ENCODE results near the gene MRFAP1.

Gene MRFAP1

GRCh38 chr4:6595897-6596537, 44.5 kb upstream of the MRFAP1 start:
- ChIA-PET CTCF (no interaction called here), POLR2A (no interaction called here)
- no peak overlapping the region for H3K4me3 ChIP-seq (ENCODE audit: low read depth, low read length)
- no peak for TF ChIP-seq CTCF (IDR thresholded peaks at IDR 0.05; ENCODE audit: insufficient read depth, low read length, missing control alignments)
- no peak for DNase-seq (ENCODE audit: low read depth, low spot score)

GRCh38 chr4:6596948-6597347, 43.5 kb upstream of the MRFAP1 start:
- ChIA-PET POLR2A (no interaction called here), CTCF (no interaction called here)
- no peak for DNase-seq (ENCODE audit: low read depth, low spot score)

GRCh38 chr4:6598127-6598526, 42.4 kb upstream of the MRFAP1 start:
- ChIA-PET POLR2A (interaction anchor here (0.6 kb wide), 1 partner anchor 35 kb away, joined by 3 read pairs; no protein-coding TSS in a partner anchor), CTCF (interaction anchor here (0.6 kb wide), 1 partner anchor 9 kb away, joined by 3 read pairs; no protein-coding TSS in a partner anchor)
- DNase-seq (ENCODE audit: low read depth, low spot score), result no peak
- no peak overlapping the region for H3K4me3 ChIP-seq (ENCODE audit: low read depth, low read length)
- TF ChIP-seq CTCF (IDR thresholded peaks at IDR 0.05; ENCODE audit: insufficient read depth, low read length, missing control alignments), result no peak

More at GRCh38 chr4:6596948-6597347, 43.5 kb upstream of the MRFAP1 start:
- TF ChIP-seq CTCF (IDR thresholded peaks at IDR 0.05; ENCODE audit: insufficient read depth, low read length, missing control alignments), result no peak
- no peak overlapping the region for H3K4me3 ChIP-seq (ENCODE audit: low read depth, low read length)

GRCh38 chr4:6598641-6599040, 41.8 kb upstream of the MRFAP1 start:
- POLR2A ChIA-PET, result interaction anchor here (0.6 kb wide), 1 partner anchor 34 kb away, joined by 3 read pairs; no protein-coding TSS in a partner anchor
- TF ChIP-seq CTCF (IDR thresholded peaks at IDR 0.05; ENCODE audit: insufficient read depth, low read length, missing control alignments), result no peak
- CTCF ChIA-PET, result no interaction called here
- no peak for DNase-seq (ENCODE audit: low read depth, low spot score)
- no peak overlapping the region for H3K4me3 ChIP-seq (ENCODE audit: low read depth, low read length)

GRCh38 chr4:6601661-6602250, 38.7 kb upstream of the MRFAP1 start:
- POLR2A ChIA-PET, result no interaction called here
- CTCF ChIA-PET, result no interaction called here
- DNase-seq (ENCODE audit: low read depth, low spot score), result no peak
- no peak overlapping the region for H3K4me3 ChIP-seq (ENCODE audit: low read depth, low read length)
- TF ChIP-seq CTCF (IDR thresholded peaks at IDR 0.05; ENCODE audit: insufficient read depth, low read length, missing control alignments), result no peak

GRCh38 chr4:6602289-6602688, 38.2 kb upstream of the MRFAP1 start:
- ChIA-PET CTCF (no interaction called here), POLR2A (no interaction called here)

More at GRCh38 chr4:6602289-6602688, 38.2 kb upstream of the MRFAP1 start:
- no peak for TF ChIP-seq CTCF (IDR thresholded peaks at IDR 0.05; ENCODE audit: insufficient read depth, low read length, missing control alignments)
- no peak for DNase-seq (ENCODE audit: low read depth, low spot score)
- H3K4me3 ChIP-seq (ENCODE audit: low read depth, low read length), result no peak overlapping the region

Measured in AG04449 (cell line).